A549 (cell line): Measurements from ENCODE around the gene TP53I11. TPM values are rescaled to one million over a fixed set of nuclear protein-coding genes. Genes with fewer than 3 reads are reported as not detected.

Source experiments
- ATAC-seq, 2 experiments: fragments of 200-7000 bp in 1 of 2; fragments of >200 bp in 1 of 2; cut with Nextera tagmentation in 1 of 2; cut with Tn5 transposase in 1 of 2; 3 replicates each; pipeline versions ENCODE4 v1.8.0 to v1.9.1; 2018 to 2020; ENCODE audit warnings: mild to moderate bottlenecking in 1 of 2, moderate library complexity in 1 of 2
- CTCF ChIA-PET: fragments of 300-600 bp; sonication (Branson Sonifier 250); formaldehyde crosslinking; extraction: SDS; loops from one replicate; lab custom pipeline; 2021; ENCODE audit warnings: antibody characterized with exemption, inconsistent platforms; lab: Yijun Ruan, JAX
- POLR2A ChIA-PET: fragments of 350-600 bp; formaldehyde crosslinking; extraction: SDS; loops from one replicate; lab custom pipeline; 2021; ENCODE audit warnings: antibody characterized with exemption, inconsistent platforms; lab: Yijun Ruan, JAX
- DNase-seq, 2 experiments: peaks; one replicate each; pipeline versions ENCODE4 v3.0.0 to v3.0.0-alpha.2; 2011 to 2016; ENCODE audit warnings: low read depth in 1 of 2, low spot score in 1 of 2
- FAIRE-seq: peaks from 2 replicates; lab custom pipeline; 2011; peaks lifted over from hg19 to GRCh38; lab: Jason Lieb, UNC
- H3K27ac ChIP-seq, 2 experiments: fragments of >200 bp; sonication (Bioruptor Twin); formaldehyde crosslinking; 3 replicates each; pipeline ENCODE4 v1.5.1; 2016 to 2017
- H3K4me1 ChIP-seq: fragments of >200 bp; sonication (Bioruptor Twin); formaldehyde crosslinking; 3 replicates; pipeline ENCODE4 v1.6.1; 2016
- H3K4me2 ChIP-seq: fragments of >200 bp; sonication (Bioruptor Twin); formaldehyde crosslinking; 3 replicates; pipeline ENCODE4 v1.6.1; 2016
- H3K4me3 ChIP-seq: fragments of >200 bp; sonication (Bioruptor Twin); formaldehyde crosslinking; 3 replicates; pipeline ENCODE4 v1.5.1; 2016
- H3K9me3 ChIP-seq: fragments of >200 bp; sonication (Bioruptor Twin); formaldehyde crosslinking; 3 replicates; pipeline ENCODE4 v1.6.1; 2016
- ATOH8 ChIP-seq: fragments of 250-450 bp; sonication (Bioruptor Pico); IDR thresholded peaks from 2 replicates; pipeline ENCODE4 v1.5.0; 2020; ENCODE audit warnings: low read depth, mild to moderate bottlenecking, moderate library complexity
- EP300 ChIP-seq, 2 experiments: fragments of >200 bp; sonication (Bioruptor Twin); formaldehyde crosslinking; IDR thresholded peaks; 2 replicates in 1 of 2; 3 replicates in 1 of 2; pipeline ENCODE4 v1.6.1; 2016 to 2017
- ESRRA ChIP-seq: fragments of 150-350 bp; IDR thresholded peaks from 2 replicates; pipeline ENCODE4 v1.6.1; 2014; ENCODE audit warnings: mild to moderate bottlenecking, low read length, borderline replicate concordance
- FOSB ChIP-seq: fragments of 250-450 bp; sonication (Bioruptor Pico); IDR thresholded peaks from 2 replicates; pipeline ENCODE4 v1.5.0; 2020; ENCODE audit warnings: mild to moderate bottlenecking, moderate library complexity
- GATA3 ChIP-seq: IDR thresholded peaks from 2 replicates; pipeline ENCODE4 v1.6.1; 2012; ENCODE audit warnings: borderline replicate concordance
- HMGXB4 ChIP-seq: fragments of 250-450 bp; sonication (Bioruptor Pico); IDR thresholded peaks from 2 replicates; pipeline ENCODE4 v1.5.0; 2021; ENCODE audit warnings: mild to moderate bottlenecking, moderate library complexity, borderline replicate concordance
- KDM5A ChIP-seq: fragments of 200-600 bp; sonication (generic); IDR thresholded peaks from 2 replicates; pipeline ENCODE4 v1.6.1; 2016; ENCODE audit warnings: antibody characterized with exemption, mild to moderate bottlenecking
- MAZ ChIP-seq: fragments of 150-350 bp; IDR thresholded peaks from 2 replicates; pipeline ENCODE4 v1.6.1; 2014; ENCODE audit warnings: antibody characterized with exemption, low read depth, low read length, borderline replicate concordance
- POLR2AphosphoS2 ChIP-seq: conservative IDR thresholded peaks from 2 replicates; pipeline ENCODE4 v1.6.1; 2012; ENCODE audit warnings: low read length, improper control_type of control experiment, inconsistent platforms
- RAD21 ChIP-seq, 2 experiments: fragments of >200 bp in 1 of 2; sonication (Bioruptor Twin) in 1 of 2; formaldehyde crosslinking in 1 of 2; IDR thresholded peaks in 1 of 2; conservative IDR thresholded peaks in 1 of 2; 2 replicates in 1 of 2; 3 replicates in 1 of 2; pipeline ENCODE4 v1.6.1; 2012 to 2018; ENCODE audit warnings: inconsistent platforms in 1 of 2
- RCOR1 ChIP-seq: fragments of 150-350 bp; IDR thresholded peaks from 2 replicates; pipeline ENCODE4 v1.6.1; 2014; ENCODE audit warnings: antibody characterized with exemption, low read length, low read depth
- TFCP2L1 ChIP-seq: fragments of 250-450 bp; sonication (Bioruptor Pico); IDR thresholded peaks from 2 replicates; pipeline ENCODE4 v1.5.0; 2021; ENCODE audit warnings: mild to moderate bottlenecking
- USF2 ChIP-seq: fragments of 450-650 bp; IDR thresholded peaks from 2 replicates; pipeline ENCODE4 v1.6.1; 2014; ENCODE audit warnings: antibody characterized with exemption
- WGBS: methylation state at CpG from one replicate; pipeline ENCODE4 v1.1.6; 2017; ENCODE audit errors: missing lambda C conversion rate; 5-methylcytosine and 5-hydroxymethylcytosine counted together
- polyA plus RNA-seq, 4 experiments: library from polyadenylated mRNA; depleted of rRNA in 3 of 4; stranded (reverse); fragments of >200 nt; fragmentation: RNase III in 1 of 4; extraction: RNeasy Plus Mini Kit Qiagen cat#74134 plus additional on column Dnase treatment in 1 of 4; gene quantifications; 2 replicates in 3 of 4; 3 replicates in 1 of 4; pipeline ENCODE4 v1.2.3, GENCODE V29; 2011 to 2017

The TP53I11 gene
- polyA plus RNA-seq, 2 of the 4 experiments (the other 2 are of a cell fraction) = 11.2 to 28.2 TPM

GRCh38 chr11:44962464-44962863 is 11.8 kb upstream of the TP53I11 start:
- DNase-seq (no peak), FAIRE-seq (no peak), ATAC-seq (no peak)
- Histone ChIP-seq H3K4me1 (peaks cover 8% of the 10 kb centered on the region; the same call in 2 of the 3 replicates), H3K4me2 (no peak overlapping the region), H3K9me3 (no peaks in the 10 kb centered on the region), H3K4me3 (no peak overlapping the region), H3K27ac (no peak overlapping the region)
- CTCF ChIA-PET = interaction anchor here (1.0 to 9.7 kb wide), 6 partner anchors 9 to 148 kb away, joined by 3 to 64 read pairs (median 4); no protein-coding TSS in a partner anchor
- no peak for TF ChIP-seq RCOR1
- no peak for TF ChIP-seq RAD21 (conservative IDR thresholded peaks at IDR 0.05 in 1 of 2, IDR thresholded peaks at IDR 0.05 in 1 of 2)
- TF ChIP-seq FOSB (CRISPR knock-in tag) = no peak
- TF ChIP-seq GATA3 = no peak
- no peak for TF ChIP-seq POLR2AphosphoS2
- WGBS = 76% methylated on average over 3 of the region's 3 CpGs
- POLR2A ChIA-PET = no interaction called here

- Histone ChIP-seq H3K4me1 (peaks cover 14% of the 10 kb centered on the region), H3K27ac (no peak overlapping the region), H3K9me3 (no peaks in the 10 kb centered on the region), H3K4me3 (no peak overlapping the region), H3K4me2 (no peak overlapping the region)
- POLR2A ChIA-PET = no interaction called here
- DNase-seq (no peak), ATAC-seq (no peak), FAIRE-seq (no peak)
- CTCF ChIA-PET = interaction anchor here (1.0 to 9.7 kb wide), 7 partner anchors 10 to 811 kb away, joined by 3 to 64 read pairs (median 4); no protein-coding TSS in a partner anchor
- WGBS = 48% methylated on average over 7 of the region's 7 CpGs
- TF ChIP-seq EP300 (IDR thresholded peaks at IDR 0.05) (no peak), ATOH8 (CRISPR knock-in tag) (no peak), USF2 (no peak), HMGXB4 (CRISPR knock-in tag) (no peak)
Measured at GRCh38 chr11:44960200-44960845, 9.6 kb upstream of the TP53I11 start.

- POLR2A ChIA-PET = no interaction called here
- ATAC-seq (no peak), FAIRE-seq (no peak)
- 54% methylated on average over 3 of the region's 3 CpGs for WGBS
- Histone ChIP-seq H3K27ac (no peak overlapping the region), H3K4me2 (no peak overlapping the region), H3K4me1 (peaks cover 27% of the 10 kb centered on the region)
- TF ChIP-seq FOSB (CRISPR knock-in tag) (no peak), TFCP2L1 (CRISPR knock-in tag) (no peak), KDM5A (no peak)
- TF ChIP-seq, all 56 proteins: peak for 0
- no peak for DNase-seq
- Histone ChIP-seq H3K9me3 (no peaks in the 10 kb centered on the region), H3K4me3 (no peak overlapping the region)
- CTCF ChIA-PET = interaction anchor here (0.9 to 9.7 kb wide), 10 partner anchors 9 to 813 kb away, joined by 3 to 64 read pairs (median 4); partner anchors contain the start of gene TP53I11
Measured at GRCh38 chr11:44959064-44959463, 8.4 kb upstream of the TP53I11 start.

- FAIRE-seq = no peak
- WGBS = 63% methylated on average over 7 of the region's 8 CpGs
- Histone ChIP-seq H3K9me3 (no peaks in the 10 kb centered on the region), H3K27ac (0 out of 6 replicates have a peak overlapping the region, but pooled peaks of 1 of the 2 experiments have one; percentile 10), H3K4me2 (no peak overlapping the region), H3K4me3 (no peak overlapping the region), H3K4me1 (peaks cover 27% of the 10 kb centered on the region)
- ATAC-seq = no peak
- TF ChIP-seq MAZ (no peak), ESRRA (no peak)
- POLR2A ChIA-PET = no interaction called here
- DNase-seq = no peak
- CTCF ChIA-PET = interaction anchor here (0.9 to 9.7 kb wide), 6 partner anchors 19 to 152 kb away, joined by 3 to 64 read pairs (median 6); no protein-coding TSS in a partner anchor
Measured at GRCh38 chr11:44957776-44958564, 7.3 kb upstream of the TP53I11 start.
